Stimulated activated CD4-positive, alpha-beta T cell treated with anti-CD3 and anti-CD28 coated beads, Interleukin-12 subunit alpha, Interleukin-12 subunit beta, amount 100 ng/mL, for 24 hours (primary cell): ENCODE results near the gene CTCF.
A peak's percentile ranks its signal among the peaks of the same experiment; 100 is the strongest.

Experiments used
- DNase-seq, 2 experiments: peaks; one replicate each; pipeline ENCODE4 v3.0.0-alpha.2; 2020; ENCODE audit warnings: low read depth in 2 of 2

Gene CTCF

GRCh38 chr16:67594956-67595355 is 32.6 kb downstream of the CTCF start:
- DNase-seq: no peak

- DNase-seq: no peak
Observed at GRCh38 chr16:67598527-67598926, 36.2 kb downstream of the CTCF start.

- no peak for DNase-seq
Observed at GRCh38 chr16:67605641-67606040, 43.3 kb downstream of the CTCF start.

- DNase-seq: no peak
Observed at GRCh38 chr16:67606632-67607031, 44.3 kb downstream of the CTCF start.

- no peak for DNase-seq
Observed at GRCh38 chr16:67608364-67608763, 46.0 kb downstream of the CTCF start.

- peak in 1 of 2 experiments; percentile 3 for DNase-seq
Observed at GRCh38 chr16:67613808-67614207, 51.5 kb downstream of the CTCF start.

- no peak for DNase-seq
Observed at GRCh38 chr16:67628216-67628615, 65.9 kb downstream of the CTCF start.

GRCh38 chr16:67632415-67633172 is 70.3 kb downstream of the CTCF start:
- no peak for DNase-seq

- no peak for DNase-seq
Observed at GRCh38 chr16:67636713-67637112, 74.4 kb downstream of the CTCF start.

GRCh38 chr16:67637625-67638024 is 75.3 kb downstream of the CTCF start:
- no peak for DNase-seq

- no peak for DNase-seq
Observed at GRCh38 chr16:67641779-67642708, 79.7 kb downstream of the CTCF start.

- no peak for DNase-seq
Observed at GRCh38 chr16:67644038-67644437, 81.7 kb downstream of the CTCF start.

GRCh38 chr16:67645397-67646121 is 83.2 kb downstream of the CTCF start:
- no peak for DNase-seq

GRCh38 chr16:67647111-67647651 is 84.9 kb downstream of the CTCF start:
- no peak for DNase-seq

GRCh38 chr16:67647681-67648080 is 85.4 kb downstream of the CTCF start:
- no peak for DNase-seq

- no peak for DNase-seq
Observed at GRCh38 chr16:67648088-67648763, 85.9 kb downstream of the CTCF start.

- no peak for DNase-seq
Observed at GRCh38 chr16:67648764-67649407, 86.6 kb downstream of the CTCF start.

- no peak for DNase-seq
Observed at GRCh38 chr16:67649494-67649931, 87.2 kb downstream of the CTCF start.

- no peak for DNase-seq
Observed at GRCh38 chr16:67650023-67650422, 87.7 kb downstream of the CTCF start.

- DNase-seq: no peak
Observed at GRCh38 chr16:67651039-67651438, 88.7 kb downstream of the CTCF start.

- no peak for DNase-seq
Observed at GRCh38 chr16:67651847-67652246, 89.5 kb downstream of the CTCF start.
